Choroid plexus epithelial cell (primary cell): ENCODE measurements around the gene UGDH.
A peak's percentile ranks its signal among the peaks of the same experiment; 100 is the strongest.
"Not testable (repeated sequence)": the region's sequence is repeated elsewhere in the genome, so short reads cannot be mapped to it uniquely, and the experiment has no call there.

ENCODE experiments used
- DNase-seq: peaks from one replicate; pipeline ENCODE4 v3.0.0-alpha.2; 2010; ENCODE audit warnings: low read depth
- H3K4me3 ChIP-seq: 2 replicates; pipeline ENCODE4 v1.5.1; 2011; ENCODE audit warnings: low read depth, mild to moderate bottlenecking, control low read depth, low read length, moderate library complexity
- CTCF ChIP-seq: conservative IDR thresholded peaks from 2 replicates; pipeline ENCODE4 v1.5.1; 2011; ENCODE audit warnings: low read depth, mild to moderate bottlenecking, control low read depth, inconsistent platforms, low read length, moderate library complexity

Gene UGDH

GRCh38 chr4:39522068-39522467, 5.2 kb downstream of the UGDH start:
- no peak for DNase-seq
- TF ChIP-seq CTCF, result no peak
- no peak overlapping the region for H3K4me3 ChIP-seq

- no peak overlapping the region for H3K4me3 ChIP-seq
- TF ChIP-seq CTCF, result no peak
- peak; percentile 69 for DNase-seq
Observed at GRCh38 chr4:39521253-39521919, 5.9 kb downstream of the UGDH start.

GRCh38 chr4:39518484-39518883, 8.8 kb downstream of the UGDH start:
- no peak for TF ChIP-seq CTCF
- no peak overlapping the region for H3K4me3 ChIP-seq
- DNase-seq, result no peak

- H3K4me3 ChIP-seq, result no peak overlapping the region
- no peak for DNase-seq
- no peak for TF ChIP-seq CTCF
Observed at GRCh38 chr4:39516407-39516966, 10.8 kb downstream of the UGDH start.

- H3K4me3 ChIP-seq, DNase-seq: not testable (repeated sequence)
Observed at GRCh38 chr4:39515669-39516401, 11.4 kb downstream of the UGDH start.

GRCh38 chr4:39514888-39515401, 12.3 kb downstream of the UGDH start:
- no peak for TF ChIP-seq CTCF
- H3K4me3 ChIP-seq, result no peak overlapping the region
- DNase-seq, result peak; percentile 34

- H3K4me3 ChIP-seq, DNase-seq: not testable (repeated sequence)
Observed at GRCh38 chr4:39514266-39514665, 13.0 kb downstream of the UGDH start.

- no peak for DNase-seq
- H3K4me3 ChIP-seq, result no peak overlapping the region
- TF ChIP-seq CTCF, result no peak
Observed at GRCh38 chr4:39510348-39510929, 16.8 kb downstream of the UGDH start.
